Immature natural killer cell (primary cell): ENCODE data around the gene CTR9. TPM values are rescaled to one million over a fixed set of nuclear protein-coding genes. Genes with fewer than 3 reads are reported as not detected.
A peak's percentile ranks its signal among the peaks of the same experiment; 100 is the strongest.

ENCODE experiments used
- DNase-seq, 3 donors: peaks; one replicate each; pipeline ENCODE4 v3.0.0; 2022; ENCODE audit warnings: mixed read lengths in 1 of 3
- H3K27ac Mint-ChIP-seq, 6 donors: one replicate each; pipeline ENCODE4 v1.8.0; 2020; ENCODE audit warnings: mixed read lengths in 6 of 6, mild to moderate bottlenecking in 5 of 6, inconsistent platforms in 4 of 6, moderate library complexity in 3 of 6
- H3K27me3 Mint-ChIP-seq, 3 donors: one replicate each; pipeline ENCODE4 v1.8.0; 2020 to 2021; ENCODE audit warnings: low read depth in 3 of 3, mild to moderate bottlenecking in 3 of 3, mixed read lengths in 3 of 3, moderate library complexity in 3 of 3, inconsistent platforms in 1 of 3
- H3K36me3 Mint-ChIP-seq, 3 donors: one replicate each; pipeline ENCODE4 v1.8.0; 2020; ENCODE audit warnings: mixed read lengths in 3 of 3, inconsistent platforms in 2 of 3, mild to moderate bottlenecking in 2 of 3
- H3K4me1 Mint-ChIP-seq, 2 donors: one replicate each; pipeline ENCODE4 v1.8.0; 2020; ENCODE audit warnings: inconsistent platforms in 2 of 2, mild to moderate bottlenecking in 2 of 2, mixed read lengths in 2 of 2, moderate library complexity in 1 of 2
- H3K4me3 Mint-ChIP-seq, 5 donors: one replicate each; pipeline ENCODE4 v1.8.0; 2020; ENCODE audit warnings: mild to moderate bottlenecking in 5 of 5, mixed read lengths in 5 of 5, inconsistent platforms in 3 of 5, moderate library complexity in 3 of 5
- H3K9me3 Mint-ChIP-seq, 6 donors: one replicate each; pipeline ENCODE4 v1.8.0; 2020; ENCODE audit warnings: mild to moderate bottlenecking in 6 of 6, mixed read lengths in 6 of 6, inconsistent platforms in 4 of 6, moderate library complexity in 3 of 6
- polyA plus RNA-seq, 3 donors: library from polyadenylated mRNA; unstranded; fragments of 300-500 nt; fragmentation: Illumina TruSeq; gene quantifications; one replicate each; pipeline ENCODE4 v1.2.3, GENCODE V29; 2021

CTR9 gene
- 10 to 100 TPM; 32.6 to 68.0 (median 43.2) TPM for polyA plus RNA-seq

- Mint-ChIP-seq H3K36me3 (peaks cover 3 to 17% (median 11%) of the 10 kb centered on the region in 3 donors), H3K9me3 (no peaks in the 10 kb centered on the region), H3K4me3 (peak within 1 kb of the TSS; percentile 90 to 97 (median 97)), H3K4me1 (peaks cover 20 to 50% of the 10 kb centered on the region in 2 donors), H3K27ac (peak within 1 kb of the TSS; percentile 87 to 96 (median 92)), H3K27me3 (peaks cover 0 to 8% (median 1%) of the 10 kb centered on the region in 3 donors)
- peak; percentile 91 to 92 (median 91) for DNase-seq
Measured at GRCh38 chr11:10750838-10751580, at the start of gene CTR9. Gene CTR9, plus strand, starts transcription at chr11:10751246. Its CDS starts 167 bp downstream, at chr11:10751413.

DNA sequence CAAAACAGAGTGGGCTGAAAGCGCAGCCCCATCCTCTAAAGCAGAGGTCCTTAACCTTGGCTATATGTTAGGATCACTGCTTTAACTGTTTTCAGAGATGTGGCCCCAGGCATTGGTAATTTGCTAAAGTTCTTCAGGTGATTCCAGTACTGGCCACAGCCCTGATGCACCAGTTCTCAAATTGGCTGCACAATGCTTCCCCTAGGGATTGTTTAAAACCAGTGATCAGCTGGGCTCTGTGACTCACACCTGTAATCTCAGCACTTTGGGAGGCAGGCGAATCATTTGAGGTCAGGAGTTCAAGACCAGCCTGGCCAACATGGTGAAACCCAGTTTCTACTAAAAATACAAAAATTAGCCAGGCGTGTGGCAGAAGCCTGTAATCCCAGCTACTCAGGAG is 49.1 kb upstream of the CTR9 start:
- Mint-ChIP-seq H3K4me3 (no peak overlapping the region), H3K4me1 (no peaks in the 10 kb centered on the region), H3K9me3 (no peaks in the 10 kb centered on the region), H3K27ac (no peak overlapping the region), H3K36me3 (no peaks in the 10 kb centered on the region), H3K27me3 (peaks cover 0 to 6% (median 0%) of the 10 kb centered on the region in 3 donors)
- no peak for DNase-seq

DNA sequence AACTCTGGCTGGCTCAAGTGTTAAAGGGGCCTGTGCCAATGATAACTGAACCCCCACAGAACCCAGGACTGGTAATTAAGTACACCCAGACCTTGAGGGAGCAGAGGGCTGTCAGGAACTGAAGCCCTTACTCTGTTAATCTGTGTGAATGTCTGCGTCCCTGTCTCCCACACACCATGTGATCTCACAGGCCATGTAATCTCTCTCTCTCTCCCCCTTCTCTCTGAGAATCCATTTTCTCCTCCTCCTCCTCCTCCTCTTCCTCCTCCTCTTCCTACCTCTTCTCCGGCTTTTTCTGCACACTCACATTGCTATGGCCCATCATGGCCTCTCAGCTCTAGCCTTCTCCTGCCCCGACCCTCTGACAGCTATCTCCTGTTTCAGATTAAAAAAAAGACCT is 42.9 kb upstream of the CTR9 start:
- H3K27me3 Mint-ChIP-seq = peaks cover 0 to 4% (median 4%) of the 10 kb centered on the region in 3 donors
- no peaks in the 10 kb centered on the region for H3K9me3 Mint-ChIP-seq
- DNase-seq = no peak
- no peak overlapping the region for H3K27ac Mint-ChIP-seq
- H3K36me3 Mint-ChIP-seq = no peaks in the 10 kb centered on the region
- no peaks in the 10 kb centered on the region for H3K4me1 Mint-ChIP-seq
- no peak overlapping the region for H3K4me3 Mint-ChIP-seq

GRCh38 chr11:10709299-10710086 is 41.6 kb upstream of the CTR9 start:
- Mint-ChIP-seq H3K4me3 (no peak overlapping the region), H3K4me1 (no peaks in the 10 kb centered on the region)

GRCh38 chr11:10715571-10715970 is 35.5 kb upstream of the CTR9 start:
- Mint-ChIP-seq H3K27me3 (peaks cover 3 to 7% (median 4%) of the 10 kb centered on the region in 3 donors), H3K27ac (no peak overlapping the region), H3K4me3 (no peak overlapping the region), H3K4me1 (no peaks in the 10 kb centered on the region), H3K36me3 (no peaks in the 10 kb centered on the region), H3K9me3 (no peaks in the 10 kb centered on the region)
- DNase-seq = no peak

More at GRCh38 chr11:10709299-10710086, 41.6 kb upstream of the CTR9 start:
- no peaks in the 10 kb centered on the region for H3K9me3 Mint-ChIP-seq
- no peak overlapping the region for H3K27ac Mint-ChIP-seq
- peaks cover 0 to 4% (median 1%) of the 10 kb centered on the region in 3 donors for H3K27me3 Mint-ChIP-seq
- DNase-seq = no peak
- no peaks in the 10 kb centered on the region for H3K36me3 Mint-ChIP-seq

GRCh38 chr11:10716122-10716521 is 34.9 kb upstream of the CTR9 start:
- no peaks in the 10 kb centered on the region for H3K4me1 Mint-ChIP-seq
- no peak for DNase-seq
- H3K9me3 Mint-ChIP-seq = no peaks in the 10 kb centered on the region
- no peak overlapping the region for H3K4me3 Mint-ChIP-seq
- H3K27ac Mint-ChIP-seq = no peak overlapping the region
- H3K36me3 Mint-ChIP-seq = no peaks in the 10 kb centered on the region
- H3K27me3 Mint-ChIP-seq = peaks cover 3 to 7% (median 4%) of the 10 kb centered on the region in 3 donors

GRCh38 chr11:10716543-10717259 is 34.3 kb upstream of the CTR9 start:
- Mint-ChIP-seq H3K4me3 (no peak overlapping the region), H3K27ac (peak overlapping the region in 1 of 6 donors; percentile 5), H3K9me3 (no peaks in the 10 kb centered on the region), H3K4me1 (no peaks in the 10 kb centered on the region), H3K36me3 (no peaks in the 10 kb centered on the region), H3K27me3 (peaks cover 3 to 9% (median 4%) of the 10 kb centered on the region in 3 donors)
- DNase-seq = no peak

GRCh38 chr11:10719616-10720015 is 31.4 kb upstream of the CTR9 start:
- peaks cover 0 to 11% (median 1%) of the 10 kb centered on the region in 3 donors for H3K27me3 Mint-ChIP-seq

GRCh38 chr11:10720881-10721376 is 30.1 kb upstream of the CTR9 start:
- peaks cover 0 to 11% (median 1%) of the 10 kb centered on the region in 3 donors for H3K27me3 Mint-ChIP-seq
- H3K36me3 Mint-ChIP-seq = no peaks in the 10 kb centered on the region
- no peak overlapping the region for H3K4me3 Mint-ChIP-seq
- no peaks in the 10 kb centered on the region for H3K4me1 Mint-ChIP-seq
- H3K9me3 Mint-ChIP-seq = no peaks in the 10 kb centered on the region
- H3K27ac Mint-ChIP-seq = no peak overlapping the region
- no peak for DNase-seq

More at GRCh38 chr11:10719616-10720015, 31.4 kb upstream of the CTR9 start:
- Mint-ChIP-seq H3K4me1 (no peaks in the 10 kb centered on the region), H3K36me3 (no peaks in the 10 kb centered on the region), H3K4me3 (no peak overlapping the region), H3K9me3 (no peaks in the 10 kb centered on the region), H3K27ac (no peak overlapping the region)
- DNase-seq = no peak

- Mint-ChIP-seq H3K4me1 (no peaks in the 10 kb centered on the region), H3K9me3 (no peaks in the 10 kb centered on the region), H3K27ac (no peak overlapping the region), H3K36me3 (no peaks in the 10 kb centered on the region), H3K4me3 (no peak overlapping the region), H3K27me3 (peaks cover 0 to 15% (median 1%) of the 10 kb centered on the region in 3 donors)
- no peak for DNase-seq
Measured at GRCh38 chr11:10722307-10722706, 28.7 kb upstream of the CTR9 start.

- DNase-seq = no peak
- H3K4me3 Mint-ChIP-seq = no peak overlapping the region
- no peaks in the 10 kb centered on the region for H3K9me3 Mint-ChIP-seq
- no peak overlapping the region for H3K27ac Mint-ChIP-seq
- peaks cover 0 to 11% (median 0%) of the 10 kb centered on the region in 3 donors for H3K27me3 Mint-ChIP-seq
- H3K4me1 Mint-ChIP-seq = no peaks in the 10 kb centered on the region
- H3K36me3 Mint-ChIP-seq = no peaks in the 10 kb centered on the region
Measured at GRCh38 chr11:10725114-10725906, 25.7 kb upstream of the CTR9 start.

- Mint-ChIP-seq H3K4me3 (no peak overlapping the region), H3K27ac (peak overlapping the region in 1 of 6 donors; percentile 36), H3K4me1 (no peaks in the 10 kb centered on the region), H3K9me3 (no peaks in the 10 kb centered on the region), H3K27me3 (peaks cover 0 to 11% (median 0%) of the 10 kb centered on the region in 3 donors), H3K36me3 (no peaks in the 10 kb centered on the region)
- DNase-seq = no peak
Measured at GRCh38 chr11:10725907-10726253, 25.2 kb upstream of the CTR9 start.
